NCI-H1417 treated with DMSO at 0.1 percent for 48 hours (cell line): ENCODE data around the gene DGKG.

Experiments
- DNase-seq: peaks from one replicate; lab custom pipeline; 2025; lab: John Stamatoyannopoulos, UW

The DGKG gene

DNA sequence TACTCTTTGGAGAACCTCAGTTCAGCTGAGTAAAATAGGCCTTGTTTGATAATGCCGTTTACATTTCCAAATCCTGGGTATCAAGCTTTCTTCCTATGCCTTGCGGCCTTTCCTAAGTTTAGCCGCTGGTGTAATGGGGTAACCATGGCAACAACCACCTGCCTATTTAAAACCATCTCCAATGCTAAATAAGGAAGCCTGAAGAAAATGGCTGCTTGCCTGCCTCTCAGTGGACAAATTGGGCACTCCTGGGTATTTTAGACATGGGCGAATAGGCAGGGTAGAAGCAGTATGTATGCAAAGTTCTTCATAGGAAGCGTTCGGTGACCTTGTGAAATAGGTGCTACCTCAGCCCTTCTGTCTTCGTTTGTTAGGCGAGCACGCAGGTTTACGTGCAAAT is 122.7 kb downstream of the DGKG start:
- no peak for DNase-seq

GRCh38 chr3:186237915-186238314 is 124.1 kb downstream of the DGKG start:
- DNase-seq: no peak

- DNase-seq: no peak
Measured at GRCh38 chr3:186236357-186237020, 125.5 kb downstream of the DGKG start.

- no peak for DNase-seq
Measured at GRCh38 chr3:186235554-186235953, 126.5 kb downstream of the DGKG start.

GRCh38 chr3:186234152-186234551 is 127.9 kb downstream of the DGKG start:
- no peak for DNase-seq

DNA sequence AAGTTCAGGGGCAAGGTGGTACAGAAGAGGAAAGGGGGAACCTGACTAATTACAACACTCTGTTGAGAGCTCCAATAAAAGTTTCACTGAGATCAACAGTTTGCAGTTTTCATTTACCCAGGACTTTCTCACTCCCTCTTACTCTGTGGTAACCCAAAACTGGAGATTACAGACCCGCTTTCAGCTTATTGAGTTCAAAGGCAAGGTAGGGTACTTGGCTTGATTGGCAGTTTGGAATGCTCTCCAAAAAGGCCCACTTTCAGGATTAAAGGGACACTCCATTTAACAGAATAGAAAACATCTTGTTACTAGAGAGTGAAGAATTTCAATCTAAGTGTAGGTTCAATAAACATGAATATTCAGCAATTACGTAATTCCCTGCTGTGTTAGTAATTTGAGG is 135.6 kb downstream of the DGKG start:
- no peak for DNase-seq

DNA sequence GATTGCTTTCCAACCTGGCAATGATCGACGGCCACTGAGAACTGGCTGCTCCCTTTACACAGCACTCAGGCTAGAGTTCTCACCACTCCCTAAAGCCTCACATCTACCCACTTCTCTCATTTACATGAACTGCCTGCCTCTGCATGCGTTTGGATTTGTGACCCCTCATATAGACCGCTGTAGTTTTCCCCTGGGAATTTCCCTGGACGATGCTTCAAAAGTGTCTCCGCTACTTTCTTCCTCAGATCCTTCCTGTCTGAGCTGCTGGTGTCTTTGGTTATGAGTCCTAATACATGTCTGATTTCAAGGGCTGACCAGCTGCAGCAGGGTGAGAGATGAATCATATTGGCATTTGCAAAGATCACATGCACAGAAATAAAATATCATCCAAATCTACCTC is 136.4 kb downstream of the DGKG start:
- no peak for DNase-seq

DNA sequence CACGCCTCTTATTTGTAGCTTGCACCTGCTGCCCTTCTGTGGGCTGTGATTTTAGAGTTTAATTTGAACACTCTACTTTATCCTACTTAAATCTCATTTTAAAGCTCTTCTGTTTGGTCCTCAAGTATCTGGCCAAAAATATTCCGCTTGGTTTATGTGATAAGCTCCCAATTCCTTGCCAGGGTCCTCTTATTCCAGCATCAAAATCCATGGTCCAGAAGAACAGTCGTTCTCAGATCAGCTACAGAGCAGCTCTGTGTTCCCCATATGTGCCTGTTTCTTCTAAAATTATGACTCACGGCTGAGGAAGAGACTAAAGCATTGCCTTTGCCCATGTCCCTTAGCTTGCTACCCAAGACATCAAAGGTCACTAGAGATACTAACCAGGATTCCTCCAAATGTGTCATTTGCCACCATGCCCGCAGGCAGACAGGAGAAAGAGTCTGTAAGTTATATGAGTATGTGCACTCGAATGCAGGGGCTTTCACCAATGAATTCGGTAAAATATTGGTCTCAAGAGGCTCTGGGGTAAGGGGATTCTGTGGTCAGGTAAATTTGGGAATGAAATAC is 137.9 kb downstream of the DGKG start:
- no peak for DNase-seq

- no peak for DNase-seq
Measured at GRCh38 chr3:186223476-186223875, 138.6 kb downstream of the DGKG start.

GRCh38 chr3:186221760-186222378 is 140.2 kb downstream of the DGKG start:
- no peak for DNase-seq

- DNase-seq: no peak
Measured at GRCh38 chr3:186220911-186221645, 141.0 kb downstream of the DGKG start.

DNA sequence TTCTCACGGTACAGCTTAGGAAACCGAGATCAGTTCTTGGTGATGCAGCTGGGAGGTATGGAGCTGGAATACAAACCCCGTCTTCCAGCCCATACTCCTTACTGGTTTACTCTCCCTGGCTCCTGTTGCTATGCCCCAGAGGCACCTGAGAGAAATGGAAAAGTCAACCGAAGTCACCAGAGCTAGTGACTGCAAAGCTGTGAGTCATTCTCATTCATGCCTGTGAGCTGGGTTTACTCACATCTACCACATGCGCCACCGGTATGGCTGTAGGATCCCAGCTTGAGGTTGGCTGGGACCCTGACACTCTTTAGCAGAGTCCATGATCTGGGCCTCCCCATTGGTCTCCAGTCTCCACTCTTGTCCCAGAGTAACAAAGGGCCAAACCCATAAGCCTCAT is 141.7 kb downstream of the DGKG start:
- no peak for DNase-seq

- no peak for DNase-seq
Measured at GRCh38 chr3:186219211-186219638, 142.8 kb downstream of the DGKG start.

DNA sequence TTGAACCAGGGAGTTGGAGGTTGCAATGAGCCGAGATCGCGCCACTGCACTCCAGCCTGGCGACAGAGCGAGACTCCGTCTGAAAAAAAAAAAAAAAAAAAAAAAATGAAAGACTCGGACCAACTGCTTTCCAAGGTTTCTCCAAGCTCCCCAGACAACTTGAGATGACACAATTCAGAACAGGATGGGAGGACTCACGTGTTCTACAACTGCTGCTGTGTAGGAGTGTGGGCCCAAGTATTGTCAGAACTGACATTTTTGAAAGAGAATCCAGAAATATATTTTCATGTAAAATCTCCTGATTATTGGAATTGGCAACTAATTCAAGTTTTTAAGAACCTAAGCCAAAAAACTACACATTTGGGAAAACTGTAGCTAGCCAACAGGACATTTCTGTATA is 143.6 kb downstream of the DGKG start:
- DNase-seq: no peak

DNA sequence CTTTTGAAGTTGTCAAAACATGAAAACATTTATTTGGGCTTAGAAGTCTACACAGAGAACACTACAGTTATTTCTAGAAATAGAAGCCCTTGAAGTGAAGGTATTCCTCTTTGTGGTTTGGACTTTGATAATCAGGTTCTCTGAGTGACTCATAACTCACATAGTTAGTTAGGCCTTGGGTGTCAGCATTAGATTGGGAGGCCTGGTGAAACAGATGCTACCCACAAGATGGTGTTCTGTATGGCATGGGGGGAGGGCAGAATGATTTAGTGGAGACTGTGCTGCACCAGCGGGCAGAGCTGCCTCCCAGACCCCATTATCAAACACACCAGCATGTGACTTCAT is 144.2 kb downstream of the DGKG start:
- DNase-seq: no peak

GRCh38 chr3:186216900-186217819 is 144.9 kb downstream of the DGKG start:
- no peak for DNase-seq

DNA sequence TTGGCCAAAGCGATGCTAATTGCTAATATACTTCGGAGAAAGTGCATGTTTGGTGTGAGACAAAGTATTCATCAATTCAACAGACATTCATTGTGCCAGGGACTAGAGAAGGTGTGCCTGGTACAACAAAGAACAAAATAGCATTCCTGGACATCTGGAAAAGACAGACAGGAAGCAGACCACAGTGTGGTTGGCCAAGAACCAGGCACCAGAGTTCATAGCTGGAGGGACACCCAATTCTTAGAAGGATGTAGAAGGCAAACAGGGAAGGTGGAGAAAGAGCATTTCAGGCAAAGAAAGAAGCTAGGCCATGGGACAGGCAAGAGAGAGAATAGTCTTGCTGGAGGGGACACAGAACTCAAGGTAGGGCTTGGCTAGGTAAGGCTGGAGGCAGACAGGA is 147.4 kb downstream of the DGKG start:
- DNase-seq: no peak

DNA sequence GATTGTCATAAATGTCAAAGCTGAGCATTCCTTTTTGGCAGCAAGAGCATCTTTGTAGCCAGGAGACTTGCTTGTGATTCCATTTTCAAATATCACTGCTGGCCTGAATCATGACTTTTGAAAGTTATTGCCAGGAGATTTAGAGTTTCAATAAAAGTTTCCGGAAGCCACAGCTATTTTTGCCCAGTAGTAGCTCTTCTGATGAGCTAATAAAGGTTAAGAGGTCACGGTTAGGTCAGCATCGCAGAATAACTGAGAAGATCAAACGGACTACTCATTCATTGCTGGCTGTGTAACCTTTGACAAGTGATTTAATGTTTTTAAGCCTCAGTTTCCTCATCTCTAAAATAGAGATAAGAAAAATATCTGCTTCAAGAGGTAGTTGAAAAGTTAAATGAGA is 148.1 kb downstream of the DGKG start:
- DNase-seq: no peak

- DNase-seq: no peak
Measured at GRCh38 chr3:186212611-186213010, 149.4 kb downstream of the DGKG start.

DNA sequence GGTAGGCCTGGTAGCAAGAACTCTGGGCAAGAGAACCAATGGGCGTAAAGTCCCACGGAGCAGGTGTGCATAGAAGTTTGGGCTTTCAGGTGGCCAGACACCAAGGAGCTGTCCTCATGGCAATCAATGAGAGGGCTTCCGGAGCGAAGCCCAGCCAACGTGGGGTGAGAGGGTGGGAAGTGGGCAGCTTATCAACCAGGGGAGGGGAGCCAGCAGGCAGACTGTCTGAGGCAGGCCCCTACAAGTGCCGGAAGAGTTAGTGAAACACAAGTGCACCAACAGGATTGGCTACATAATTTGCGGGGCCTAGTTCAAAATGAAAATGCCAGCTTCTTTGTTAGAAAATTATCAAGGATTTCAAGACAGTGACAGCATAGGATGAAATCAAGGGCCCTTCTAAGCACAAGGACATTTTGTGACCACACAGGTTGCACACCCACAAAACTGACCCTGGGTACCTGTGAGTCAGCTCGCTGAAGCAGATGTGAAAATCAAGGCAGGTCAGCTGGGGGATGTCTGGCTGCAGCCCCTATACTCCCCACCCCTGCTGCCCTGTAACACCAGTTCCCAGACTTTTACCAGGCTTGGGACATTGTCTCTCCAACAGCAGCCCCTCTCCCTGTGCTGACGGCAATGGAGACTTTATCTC is 151.1 kb downstream of the DGKG start:
- DNase-seq: no peak
